Lower leg skin (tissue), 4 donors: Measurements from ENCODE around the gene CACNA1G. TPM values are rescaled to one million over a fixed set of nuclear protein-coding genes. Genes with fewer than 3 reads are reported as not detected.

Experiments
- DNase-seq, 2 donors: peaks; one replicate each; pipeline ENCODE4 v3.0.0-alpha.2; 2019; ENCODE audit warnings: low spot score in 2 of 2
- H3K4me3 ChIP-seq: fragments of 200-600 bp; sonication (generic); 2 replicates; pipeline ENCODE4 v1.5.1; 2017; ENCODE audit warnings: mild to moderate bottlenecking, low read depth; ENCODE audit not compliant: poor library complexity, severe bottlenecking
- CTCF ChIP-seq, 3 donors: fragments of 450-650 bp; IDR thresholded peaks; one replicate each; pipeline ENCODE4 v1.5.1; 2016; ENCODE audit warnings: antibody characterized with exemption in 3 of 3, mild to moderate bottlenecking in 3 of 3, moderate library complexity in 2 of 3
- POLR2A ChIP-seq, 2 donors: fragments of 450-650 bp; IDR thresholded peaks; one replicate each; pipeline ENCODE4 v1.6.1; 2016 to 2017; ENCODE audit warnings: antibody characterized with exemption in 2 of 2, mild to moderate bottlenecking in 1 of 2, moderate library complexity in 1 of 2
- WGBS, 2 donors: methylation state at CpG; one replicate each; pipeline ENCODE4 v1.1.5; 2018; 5-methylcytosine and 5-hydroxymethylcytosine counted together
- intact Hi-C: fragments of 100-400 bp; cut with DNase I; formaldehyde crosslinking; loops from one replicate; pipeline ENCODE4 v1.15.0; 2023; ENCODE audit warnings: low total_unique reads
- total RNA-seq, 4 donors: library from RNA; depleted of rRNA; stranded (reverse); fragments of >200 nt; gene quantifications; one replicate each; pipeline ENCODE4 v1.1.0, GENCODE V29; 2016

CACNA1G gene
- total RNA-seq, 4 donors from 2014 or later, result 1.3 to 3.1 (median 1.8) TPM

GRCh38 chr17:50560931-50561745 is 623 bp downstream of the CACNA1G start:
- TF ChIP-seq POLR2A (IDR thresholded peaks at IDR 0.05) (no peak), CTCF (IDR thresholded peaks at IDR 0.05) (no peak)
- 3% methylated on average over 27 of the region's 88 CpGs; no CpG with 5 or more reads in 1 of the 2 donors for WGBS, 2 donors
- DNase-seq, result no peak
- intact Hi-C loops, result no loop called here
- H3K4me3 ChIP-seq, result peak overlapping the region; percentile 21

- WGBS, 2 donors, result 0 to 8% methylated on average over 3 to 14 of the region's 27 CpGs
- intact Hi-C loops, result no loop called here
- no peak overlapping the region for H3K4me3 ChIP-seq
- no peak for TF ChIP-seq POLR2A (IDR thresholded peaks at IDR 0.05)
- TF ChIP-seq CTCF (IDR thresholded peaks at IDR 0.05), result no peak
- DNase-seq, result no peak
Measured at GRCh38 chr17:50561746-50562141, 1.2 kb downstream of the CACNA1G start.

- H3K4me3 ChIP-seq, result no peak overlapping the region
- intact Hi-C loops, result no loop called here
- TF ChIP-seq CTCF (IDR thresholded peaks at IDR 0.05) (no peak), POLR2A (IDR thresholded peaks at IDR 0.05) (no peak)
- DNase-seq, result no peak
- 32 to 35% methylated on average over 19 to 22 of the region's 22 CpGs for WGBS, 2 donors
Measured at GRCh38 chr17:50562242-50563091, 2.0 kb downstream of the CACNA1G start.

GRCh38 chr17:50563092-50563511 is 2.6 kb downstream of the CACNA1G start:
- intact Hi-C loops, result no loop called here
- TF ChIP-seq CTCF (IDR thresholded peaks at IDR 0.05) (no peak), POLR2A (IDR thresholded peaks at IDR 0.05) (no peak)
- H3K4me3 ChIP-seq, result no peak overlapping the region
- WGBS, 2 donors, result 74 to 77% methylated on average over 4 of the region's 4 CpGs
- DNase-seq, result no peak

GRCh38 chr17:50564916-50565315 is 4.4 kb downstream of the CACNA1G start:
- intact Hi-C loops, result no loop called here
- TF ChIP-seq POLR2A (IDR thresholded peaks at IDR 0.05), result no peak
- TF ChIP-seq CTCF (IDR thresholded peaks at IDR 0.05), result no peak
- DNase-seq, result peak; percentile 78 to 96
- 6 to 9% methylated on average over 11 to 19 of the region's 19 CpGs for WGBS, 2 donors
- H3K4me3 ChIP-seq, result no peak overlapping the region
